Liver (tissue), 9 donors: ENCODE results near the gene ASCL2. TPM values are rescaled to one million over a fixed set of nuclear protein-coding genes. Genes with fewer than 3 reads are reported as not detected.

Source experiments
- DNase-seq: peaks from one replicate; pipeline ENCODE4 v3.0.0-alpha.2; 2017; ENCODE audit warnings: low spot score
- H3K27ac ChIP-seq, 2 donors: one replicate each; pipeline ENCODE4 v1.7.0; 2013; ENCODE audit warnings: inconsistent platforms in 2 of 2, low read length in 2 of 2, control low read depth in 1 of 2, low read depth in 1 of 2, mild to moderate bottlenecking in 1 of 2
- H3K27me3 ChIP-seq, 4 donors: one replicate each; pipeline versions ENCODE4 v1.6.1 to v1.7.0; 2013; ENCODE audit warnings: low read length in 3 of 4, inconsistent platforms in 1 of 4, mild to moderate bottlenecking in 1 of 4, moderate library complexity in 1 of 4; ENCODE audit not compliant: control insufficient read depth in 4 of 4, insufficient read depth in 4 of 4
- H3K36me3 ChIP-seq, 4 donors: one replicate each; pipeline versions ENCODE4 v1.6.1 to v1.7.0; 2013; ENCODE audit warnings: low read length in 3 of 4, mild to moderate bottlenecking in 3 of 4, low read depth in 1 of 4, moderate library complexity in 1 of 4; ENCODE audit not compliant: control insufficient read depth in 4 of 4, insufficient read depth in 3 of 4
- H3K4me1 ChIP-seq, 4 donors: one replicate each; pipeline versions ENCODE4 v1.6.1 to v1.7.0; 2013; ENCODE audit warnings: low read length in 3 of 4, mild to moderate bottlenecking in 3 of 4, moderate library complexity in 1 of 4; ENCODE audit not compliant: control insufficient read depth in 4 of 4, insufficient read depth in 4 of 4
- H3K4me3 ChIP-seq, 3 donors: one replicate each; pipeline versions ENCODE4 v1.6.1 to v1.7.0; 2013; ENCODE audit warnings: low read length in 3 of 3, control low read depth in 1 of 3, low read depth in 1 of 3, mild to moderate bottlenecking in 1 of 3
- H3K9ac ChIP-seq, 2 donors: one replicate each; pipeline ENCODE4 v1.7.0; 2013; ENCODE audit warnings: low read length in 2 of 2, mild to moderate bottlenecking in 2 of 2, moderate library complexity in 2 of 2, control low read depth in 1 of 2, low read depth in 1 of 2
- H3K9me3 ChIP-seq, 4 donors: one replicate each; pipeline versions ENCODE4 v1.6.1 to v1.7.0; 2013; ENCODE audit warnings: low read length in 3 of 4; ENCODE audit not compliant: control insufficient read depth in 4 of 4
- ATF3 ChIP-seq: IDR thresholded peaks from 2 replicates; pipeline ENCODE4 v1.6.1; 2016; ENCODE audit warnings: antibody characterized with exemption
- CTCF ChIP-seq: fragments of 150-350 bp; IDR thresholded peaks from 2 replicates; pipeline ENCODE4 v1.5.1; 2017; ENCODE audit warnings: improper control_type of control experiment, low read depth, low read length; ENCODE audit not compliant: missing input control
- EGR1 ChIP-seq, 2 donors: IDR thresholded peaks; 2 replicates each; pipeline ENCODE4 v1.6.1; 2016 to 2018; ENCODE audit warnings: antibody characterized with exemption in 2 of 2, low read depth in 2 of 2
- FOXA1 ChIP-seq: IDR thresholded peaks from 2 replicates; pipeline ENCODE4 v1.6.1; 2016; ENCODE audit warnings: antibody characterized with exemption
- FOXA2 ChIP-seq: IDR thresholded peaks from 2 replicates; pipeline ENCODE4 v1.6.1; 2016; ENCODE audit warnings: antibody characterized with exemption
- GABPA ChIP-seq, 2 donors: IDR thresholded peaks in 1 of 2; conservative IDR thresholded peaks in 1 of 2; 2 replicates each; pipeline ENCODE4 v1.6.1; 2016; ENCODE audit warnings: antibody characterized with exemption in 2 of 2, mild to moderate bottlenecking in 1 of 2, moderate library complexity in 1 of 2
- HNF4A ChIP-seq, 2 donors: conservative IDR thresholded peaks; 2 replicates each; pipeline ENCODE4 v1.6.1; 2016; ENCODE audit warnings: antibody characterized with exemption in 2 of 2, mild to moderate bottlenecking in 2 of 2
- HNF4G ChIP-seq: IDR thresholded peaks from 2 replicates; pipeline ENCODE4 v1.6.1; 2016; ENCODE audit warnings: antibody characterized with exemption
- JUND ChIP-seq, 2 donors: IDR thresholded peaks; 2 replicates each; pipeline ENCODE4 v1.6.1; 2016; ENCODE audit warnings: antibody characterized with exemption in 2 of 2
- MAX ChIP-seq: IDR thresholded peaks from 2 replicates; pipeline ENCODE4 v1.6.1; 2016; ENCODE audit warnings: antibody characterized with exemption
- NR2F2 ChIP-seq: IDR thresholded peaks from 2 replicates; pipeline ENCODE4 v1.6.1; 2016; ENCODE audit warnings: antibody characterized with exemption
- RAD21 ChIP-seq, 2 donors: IDR thresholded peaks; 2 replicates each; pipeline ENCODE4 v1.6.1; 2016; ENCODE audit warnings: antibody characterized with exemption in 2 of 2, mild to moderate bottlenecking in 2 of 2
- REST ChIP-seq: IDR thresholded peaks from 2 replicates; pipeline ENCODE4 v1.6.1; 2016; ENCODE audit warnings: antibody characterized with exemption, mild to moderate bottlenecking
- RXRA ChIP-seq, 2 donors: IDR thresholded peaks; 2 replicates each; pipeline ENCODE4 v1.6.1; 2017 to 2018; ENCODE audit warnings: antibody characterized with exemption in 2 of 2, mild to moderate bottlenecking in 1 of 2
- SP1 ChIP-seq: IDR thresholded peaks from 2 replicates; pipeline ENCODE4 v1.6.1; 2018; ENCODE audit warnings: antibody characterized with exemption, mild to moderate bottlenecking
- TAF1 ChIP-seq: conservative IDR thresholded peaks from 2 replicates; pipeline ENCODE4 v1.6.1; 2016; ENCODE audit warnings: antibody characterized with exemption, mild to moderate bottlenecking
- YY1 ChIP-seq: IDR thresholded peaks from 2 replicates; pipeline ENCODE4 v1.6.1; 2016; ENCODE audit warnings: antibody characterized with exemption, mild to moderate bottlenecking
- ZBTB33 ChIP-seq: IDR thresholded peaks from 2 replicates; pipeline ENCODE4 v1.6.1; 2016; ENCODE audit warnings: antibody characterized with exemption
- WGBS: extraction: QIAGEN DNeasy Blood & Tissue Kit; methylation state at CpG from one replicate; pipeline ENCODE4 v1.1.7; 2013; 5-methylcytosine and 5-hydroxymethylcytosine counted together
- polyA plus RNA-seq, 2 donors: library from polyadenylated mRNA; stranded (reverse) in 1 of 2; unstranded in 1 of 2; fragments of 200-250 nt in 1 of 2; fragments of >200 nt in 1 of 2; fragmentation: Nextera tagmentation in 1 of 2; extraction: Ambion mirVana in 1 of 2; gene quantifications; one replicate each; pipeline versions ENCODE4 v1.2.1 to v1.2.3, GENCODE V29; 2013 to 2015
- total RNA-seq, 2 donors: library from RNA; depleted of rRNA; stranded (reverse); fragments of >200 nt; gene quantifications; one replicate each; pipeline ENCODE4 v1.2.3, GENCODE V29; 2014
- donor health status: healthy.
- donor health status: healthy.
- donor health status: healthy.
- donor health status: healthy.
- donor health status: healthy.

The ASCL2 gene
- total and polyA plus RNA-seq, 4 donors: 0.17 to 0.47 (median 0.32) TPM

GRCh38 chr11:2224254-2224653 is 46.1 kb downstream of the ASCL2 start:
- H3K9ac ChIP-seq: no peak overlapping the region
- H3K4me3 ChIP-seq: no peak overlapping the region
- no peaks in the 10 kb centered on the region for H3K4me1 ChIP-seq
- no peak for DNase-seq
- no peak overlapping the region for H3K27ac ChIP-seq
- H3K27me3 ChIP-seq: no peaks in the 10 kb centered on the region
- 97% methylated on average over 1 of the region's 1 CpG for WGBS
- TF ChIP-seq FOXA2 (no peak), CTCF (no peak), TAF1 (no peak), FOXA1 (no peak), RXRA (IDR thresholded peaks at IDR 0.05) (no peak), ZBTB33 (no peak), SP1 (no peak), JUND (IDR thresholded peaks at IDR 0.05) (no peak), EGR1 (IDR thresholded peaks at IDR 0.05; ENCODE audit: low read depth in 2 of 2) (no peak), YY1 (no peak), HNF4A (conservative IDR thresholded peaks at IDR 0.05) (no peak), REST (no peak), MAX (no peak), NR2F2 (no peak), GABPA (IDR thresholded peaks at IDR 0.05 in 1 of 2, conservative IDR thresholded peaks at IDR 0.05 in 1 of 2) (no peak), ATF3 (no peak), RAD21 (IDR thresholded peaks at IDR 0.05) (no peak), HNF4G (no peak)
- peaks cover 0 to 1% (median 0%) of the 10 kb centered on the region in 4 donors for H3K9me3 ChIP-seq
- H3K36me3 ChIP-seq: no peaks in the 10 kb centered on the region
